Fibroblast of the aortic adventitia (primary cell): ENCODE data around the gene LRP1B. TPM values are rescaled to one million over a fixed set of nuclear protein-coding genes. Genes with fewer than 3 reads are reported as not detected.

Experiments used
- DNase-seq: peaks from one replicate; pipeline ENCODE4 v3.0.0-alpha.2; 2010; ENCODE audit warnings: low read depth
- H3K4me3 ChIP-seq: 2 replicates; pipeline ENCODE4 v1.5.1; 2011; ENCODE audit warnings: low read depth, mild to moderate bottlenecking, control low read depth, low read length, moderate library complexity
- CTCF ChIP-seq: IDR thresholded peaks from 2 replicates; pipeline ENCODE4 v1.5.1; 2011; ENCODE audit warnings: mild to moderate bottlenecking, low read length, control low read depth, inconsistent platforms; ENCODE audit not compliant: insufficient read depth
- total RNA-seq: library from RNA; depleted of rRNA; stranded (reverse); fragments of >200 nt; gene quantifications from 2 replicates; pipeline ENCODE4 v1.2.3, GENCODE V29; 2012; ENCODE audit warnings: low replicate concordance

LRP1B gene
- total RNA-seq, 1 donor, result 0.36 TPM

DNA sequence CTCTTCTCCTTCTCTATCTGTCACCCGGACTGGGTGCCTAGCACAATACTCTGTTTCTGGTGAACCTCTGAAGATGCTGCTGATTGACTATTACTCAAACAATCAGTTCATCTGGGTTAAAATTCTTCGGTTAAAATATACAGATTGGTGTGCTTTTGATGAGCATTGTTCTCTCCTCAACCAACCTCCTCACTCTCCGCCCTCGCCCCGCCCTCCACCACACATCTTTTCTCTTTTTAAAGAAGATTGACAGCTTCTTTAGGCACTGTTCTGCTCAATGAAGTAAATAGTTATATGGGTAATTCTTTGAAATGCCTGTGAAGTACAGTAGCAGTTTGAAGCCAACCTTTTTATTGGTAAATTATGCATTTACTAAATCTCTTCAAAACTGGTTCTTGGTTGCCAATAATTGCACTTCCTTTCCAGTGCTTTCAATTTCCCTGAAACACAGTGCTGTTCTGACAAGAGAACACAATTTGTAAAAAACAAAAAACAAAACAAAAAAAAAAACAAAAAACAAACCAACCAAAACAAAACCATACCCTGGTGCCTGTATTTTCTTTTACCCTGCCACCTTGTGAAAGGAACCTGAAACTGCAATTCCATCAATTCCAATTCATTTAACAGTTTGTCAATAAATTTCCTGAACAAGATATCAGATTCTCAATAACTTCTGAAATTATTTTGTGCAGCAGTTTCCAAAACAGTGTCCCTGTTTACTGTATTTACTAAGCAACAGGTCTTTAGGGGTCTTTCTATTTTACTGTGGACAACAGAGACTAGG lies 188.6 kb downstream of the LRP1B start:
- no peak overlapping the region for H3K4me3 ChIP-seq
- no peak for TF ChIP-seq CTCF
- no peak for DNase-seq

DNA sequence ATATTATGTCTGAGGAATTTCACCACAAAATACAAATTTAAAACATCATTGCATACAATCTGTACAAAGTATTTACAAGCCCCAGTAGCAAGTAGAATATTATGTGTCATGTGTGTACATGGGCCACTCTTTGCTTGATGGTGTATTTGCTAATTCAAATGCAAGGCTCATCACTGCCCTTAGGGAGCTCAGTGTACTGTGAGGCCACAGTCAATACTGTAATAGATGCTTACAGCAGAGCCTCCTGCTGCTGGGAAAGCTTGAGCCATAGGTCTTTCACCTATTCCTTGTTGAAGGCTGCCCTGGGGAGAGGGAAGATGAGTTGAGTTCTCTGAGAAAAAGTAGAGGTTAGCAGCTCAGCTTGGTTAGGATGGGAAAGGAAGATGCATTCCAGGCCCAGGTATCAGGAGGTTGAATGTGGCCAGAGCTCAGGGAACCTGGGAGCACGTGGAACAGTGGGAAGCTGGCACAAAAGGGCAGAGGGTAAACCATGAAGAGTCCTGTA lies 189.6 kb downstream of the LRP1B start:
- TF ChIP-seq CTCF, result no peak
- H3K4me3 ChIP-seq, result no peak overlapping the region
- no peak for DNase-seq

DNA sequence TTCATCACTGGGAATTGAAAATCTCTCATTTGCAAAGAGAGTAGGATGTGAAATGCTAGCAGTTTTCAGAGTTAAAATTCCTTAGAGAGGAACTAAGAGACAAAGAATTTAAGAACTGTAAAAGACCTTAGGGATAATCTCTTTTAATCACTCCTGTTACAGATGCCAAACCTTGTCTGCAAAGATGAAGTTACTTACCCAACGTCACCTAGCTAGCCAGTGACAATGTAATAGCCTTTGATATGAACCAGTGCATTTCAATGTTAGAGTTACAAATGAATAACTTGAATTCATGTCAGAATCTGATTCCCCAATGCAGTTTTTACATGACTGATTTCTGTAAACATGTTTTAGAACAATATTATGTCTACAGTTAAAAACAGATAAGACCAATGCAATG lies 190.1 kb downstream of the LRP1B start:
- H3K4me3 ChIP-seq, result no peak overlapping the region
- DNase-seq, result no peak
- TF ChIP-seq CTCF, result no peak

GRCh38 chr2:141933226-141933625 lies 197.6 kb downstream of the LRP1B start:
- no peak overlapping the region for H3K4me3 ChIP-seq
- no peak for TF ChIP-seq CTCF
- no peak for DNase-seq

DNA sequence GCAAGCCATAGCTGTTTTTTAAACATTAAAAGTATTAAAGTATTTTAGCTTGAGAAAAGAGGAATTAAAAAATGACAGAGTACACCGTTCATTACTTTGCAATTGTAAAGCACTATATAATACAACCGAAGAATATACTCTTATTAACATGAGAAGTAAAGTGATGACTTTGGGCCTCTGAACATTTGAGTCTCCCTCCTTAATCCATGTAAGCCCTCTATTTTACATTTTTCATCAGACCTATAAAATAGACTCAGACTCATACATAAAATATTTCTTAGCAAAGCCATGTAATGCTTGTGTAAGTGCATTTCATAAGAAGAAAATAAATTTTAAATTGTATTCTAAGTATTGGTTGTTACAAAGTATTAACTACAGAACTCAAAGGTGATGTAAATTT lies 198.6 kb downstream of the LRP1B start:
- no peak for DNase-seq
- TF ChIP-seq CTCF, result no peak
- no peak overlapping the region for H3K4me3 ChIP-seq

DNA sequence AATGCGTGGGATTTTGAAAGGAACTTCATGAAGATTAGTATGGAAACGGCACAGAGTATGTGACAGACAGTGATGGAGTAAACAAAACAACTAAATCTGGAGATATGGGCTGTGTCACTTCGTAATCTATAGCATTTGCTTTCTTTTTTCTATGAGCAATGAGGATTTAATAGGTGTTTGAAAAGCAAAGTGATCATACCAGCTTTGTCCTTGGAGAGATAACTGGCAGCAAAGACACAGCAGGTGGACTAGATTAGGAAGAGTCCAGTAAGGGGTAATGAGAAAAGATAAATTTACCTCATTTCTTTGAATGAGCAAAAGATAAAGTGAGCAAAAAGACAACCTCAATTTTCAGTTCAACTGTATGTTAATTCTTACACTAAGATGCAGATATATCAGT lies 199.0 kb downstream of the LRP1B start:
- DNase-seq, result no peak
- no peak for TF ChIP-seq CTCF
- no peak overlapping the region for H3K4me3 ChIP-seq
